KMS-11 (cell line): Measurements from ENCODE around the gene TGIF1.
A peak's percentile ranks its signal among the peaks of the same experiment; 100 is the strongest.

Experiments used
- H2AFZ ChIP-seq: fragments of 200-600 bp; sonication (generic); 2 replicates; pipeline ENCODE4 v1.6.1; 2016; ENCODE audit warnings: antibody characterized with exemption, mixed run types, low read depth
- H3K27ac ChIP-seq: fragments of 200-600 bp; sonication (generic); 2 replicates; pipeline ENCODE4 v1.6.1; 2016; ENCODE audit warnings: mild to moderate bottlenecking, mixed run types
- H3K27me3 ChIP-seq: fragments of 200-600 bp; sonication (generic); 2 replicates; pipeline ENCODE4 v1.6.1; 2017; ENCODE audit warnings: mild to moderate bottlenecking, low read depth, mixed run types, moderate library complexity; ENCODE audit not compliant: insufficient read depth
- H3K36me3 ChIP-seq: fragments of 200-600 bp; sonication (generic); 2 replicates; pipeline ENCODE4 v1.6.1; 2017; ENCODE audit warnings: mild to moderate bottlenecking, mixed run types; ENCODE audit not compliant: insufficient read depth
- H3K4me1 ChIP-seq: fragments of 200-600 bp; sonication (generic); 2 replicates; pipeline ENCODE4 v1.6.1; 2016; ENCODE audit warnings: mild to moderate bottlenecking, low read depth, mixed run types; ENCODE audit not compliant: poor library complexity, severe bottlenecking
- H3K4me2 ChIP-seq: fragments of 200-600 bp; sonication (generic); 2 replicates; pipeline ENCODE4 v1.7.0; 2016; ENCODE audit warnings: mild to moderate bottlenecking, mixed run types
- H3K4me3 ChIP-seq: fragments of 200-600 bp; sonication (generic); IDR thresholded peaks from 2 replicates; pipeline ENCODE4 v1.6.1; 2017; ENCODE audit warnings: low read depth, low read length, mixed read lengths; ENCODE audit not compliant: insufficient read depth
- H3K79me2 ChIP-seq: fragments of 200-600 bp; sonication (generic); 2 replicates; pipeline ENCODE4 v1.6.1; 2016; ENCODE audit warnings: low read depth, mixed run types; ENCODE audit not compliant: insufficient read depth
- H3K9ac ChIP-seq: fragments of 200-600 bp; sonication (generic); 2 replicates; pipeline ENCODE4 v1.6.1; 2016; ENCODE audit warnings: mild to moderate bottlenecking, mixed run types
- H4K20me1 ChIP-seq: fragments of 200-600 bp; sonication (generic); 2 replicates; pipeline ENCODE4 v1.6.1; 2016; ENCODE audit warnings: mild to moderate bottlenecking, mixed run types; ENCODE audit not compliant: insufficient read depth
- TF ChIP-seq, protein P1 (sequence below): fragments of 200-600 bp; sonication (generic); conservative IDR thresholded peaks from 2 replicates; pipeline ENCODE4 v1.6.1; 2017; ENCODE audit warnings: low read depth, mild to moderate bottlenecking, antibody characterized with exemption, low read length, moderate library complexity, mixed read lengths

The TGIF1 gene

GRCh38 chr18:3453540-3454364 lies 3.8 kb downstream of the TGIF1 start:
- Histone ChIP-seq H3K27ac (peak overlapping the region; percentile 13; the same call in 1 of the 2 replicates), H3K36me3 (no peaks in the 10 kb centered on the region), H3K27me3 (no peaks in the 10 kb centered on the region), H3K4me1 (peaks cover 29% of the 10 kb centered on the region), H2AFZ (no peak overlapping the region), H3K4me3 (no peak overlapping the region), H4K20me1 (no peaks in the 10 kb centered on the region), H3K79me2 (peaks cover 36% of the 10 kb centered on the region; the same call in 1 of the 2 replicates), H3K9ac (no peak overlapping the region), H3K4me2 (peak overlapping the region; percentile 61)
- TF ChIP-seq, protein P1, sequence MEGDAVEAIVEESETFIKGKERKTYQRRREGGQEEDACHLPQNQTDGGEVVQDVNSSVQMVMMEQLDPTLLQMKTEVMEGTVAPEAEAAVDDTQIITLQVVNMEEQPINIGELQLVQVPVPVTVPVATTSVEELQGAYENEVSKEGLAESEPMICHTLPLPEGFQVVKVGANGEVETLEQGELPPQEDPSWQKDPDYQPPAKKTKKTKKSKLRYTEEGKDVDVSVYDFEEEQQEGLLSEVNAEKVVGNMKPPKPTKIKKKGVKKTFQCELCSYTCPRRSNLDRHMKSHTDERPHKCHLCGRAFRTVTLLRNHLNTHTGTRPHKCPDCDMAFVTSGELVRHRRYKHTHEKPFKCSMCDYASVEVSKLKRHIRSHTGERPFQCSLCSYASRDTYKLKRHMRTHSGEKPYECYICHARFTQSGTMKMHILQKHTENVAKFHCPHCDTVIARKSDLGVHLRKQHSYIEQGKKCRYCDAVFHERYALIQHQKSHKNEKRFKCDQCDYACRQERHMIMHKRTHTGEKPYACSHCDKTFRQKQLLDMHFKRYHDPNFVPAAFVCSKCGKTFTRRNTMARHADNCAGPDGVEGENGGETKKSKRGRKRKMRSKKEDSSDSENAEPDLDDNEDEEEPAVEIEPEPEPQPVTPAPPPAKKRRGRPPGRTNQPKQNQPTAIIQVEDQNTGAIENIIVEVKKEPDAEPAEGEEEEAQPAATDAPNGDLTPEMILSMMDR, result no peak

GRCh38 chr18:3454365-3455089 lies 4.6 kb downstream of the TGIF1 start:
- H3K4me3 ChIP-seq, result no peak overlapping the region
- no peak overlapping the region for H3K9ac ChIP-seq
- peak overlapping the region; percentile 61 for H3K4me2 ChIP-seq
- no peaks in the 10 kb centered on the region for H3K36me3 ChIP-seq
- H3K79me2 ChIP-seq, result peaks cover 36% of the 10 kb centered on the region; the same call in 1 of the 2 replicates
- TF ChIP-seq, protein P1, result peak; percentile 80
- H4K20me1 ChIP-seq, result no peaks in the 10 kb centered on the region
- H3K27me3 ChIP-seq, result no peaks in the 10 kb centered on the region
- no peak overlapping the region for H2AFZ ChIP-seq
- H3K4me1 ChIP-seq, result peaks cover 31% of the 10 kb centered on the region
- H3K27ac ChIP-seq, result peak overlapping the region; percentile 13; the same call in 1 of the 2 replicates

- Histone ChIP-seq H2AFZ (no peak overlapping the region), H3K27me3 (no peaks in the 10 kb centered on the region), H3K4me2 (peak overlapping the region; percentile 61), H3K79me2 (peaks cover 36% of the 10 kb centered on the region; the same call in 1 of the 2 replicates), H3K27ac (no peak overlapping the region), H3K4me1 (peaks cover 31% of the 10 kb centered on the region), H3K9ac (no peak overlapping the region), H3K36me3 (no peaks in the 10 kb centered on the region), H3K4me3 (no peak overlapping the region), H4K20me1 (no peaks in the 10 kb centered on the region)
- TF ChIP-seq, protein P1, result peak; percentile 51
Measured at GRCh38 chr18:3455090-3455635, 5.2 kb downstream of the TGIF1 start.

GRCh38 chr18:3455907-3456685 lies 6.1 kb downstream of the TGIF1 start:
- no peak overlapping the region for H3K4me2 ChIP-seq
- H3K9ac ChIP-seq, result no peak overlapping the region
- no peaks in the 10 kb centered on the region for H3K27me3 ChIP-seq
- H3K27ac ChIP-seq, result no peak overlapping the region
- TF ChIP-seq, protein P1, result no peak
- no peaks in the 10 kb centered on the region for H4K20me1 ChIP-seq
- H3K36me3 ChIP-seq, result no peaks in the 10 kb centered on the region
- peaks cover 31% of the 10 kb centered on the region for H3K4me1 ChIP-seq
- H3K4me3 ChIP-seq, result no peak overlapping the region
- H3K79me2 ChIP-seq, result peaks cover 36% of the 10 kb centered on the region; the same call in 1 of the 2 replicates
- no peak overlapping the region for H2AFZ ChIP-seq
